GM19467 (cell line): ENCODE data around the gene FHOD3.

Experiments
- ATAC-seq: cut with Tn5 transposase; IDR thresholded peaks from one replicate; pipeline ENCODE4 v1.9.1; 2021; ENCODE audit warnings: mild to moderate bottlenecking, moderate library complexity; ENCODE audit not compliant: unreplicated experiment

The FHOD3 gene

DNA sequence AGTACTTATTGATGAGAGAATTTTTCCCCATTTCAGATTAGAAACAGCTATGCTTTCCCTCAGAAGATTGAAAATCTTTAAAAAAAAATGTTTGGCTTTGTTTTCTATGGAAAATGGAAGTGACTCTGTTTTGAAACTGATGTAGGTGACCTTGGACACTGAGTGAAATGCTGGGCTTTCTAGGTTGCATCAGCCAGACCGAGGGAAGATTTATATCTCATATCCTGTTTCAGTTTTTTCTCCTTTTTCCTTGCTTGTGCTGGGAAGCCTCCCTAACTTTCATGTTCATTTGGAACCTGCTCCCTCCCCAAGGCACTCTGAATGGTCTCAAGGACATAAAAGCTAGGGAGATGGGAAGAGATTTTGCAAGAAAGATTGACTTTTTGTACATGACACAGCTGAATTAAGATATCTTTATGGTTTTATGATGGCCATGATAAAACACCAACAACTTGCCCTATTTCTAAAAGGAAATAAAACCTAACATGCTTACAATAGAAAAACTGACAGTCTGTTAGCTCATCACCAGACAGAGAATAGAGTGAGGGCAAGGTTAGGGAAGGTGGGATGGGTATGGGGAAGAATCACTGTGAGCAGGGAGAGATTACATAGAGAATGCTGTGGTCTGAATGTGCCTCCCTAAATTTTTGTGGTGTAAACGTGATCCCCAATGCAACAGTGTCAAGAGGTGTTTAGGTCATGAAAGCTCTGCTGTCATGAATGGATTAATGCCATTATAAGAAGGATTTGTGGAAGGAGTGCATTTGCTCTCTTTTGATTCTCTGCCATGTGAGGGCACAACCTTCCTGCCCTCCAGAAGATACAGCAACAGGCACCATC, 281.6 kb downstream of the FHOD3 start:
- no peak for ATAC-seq

DNA sequence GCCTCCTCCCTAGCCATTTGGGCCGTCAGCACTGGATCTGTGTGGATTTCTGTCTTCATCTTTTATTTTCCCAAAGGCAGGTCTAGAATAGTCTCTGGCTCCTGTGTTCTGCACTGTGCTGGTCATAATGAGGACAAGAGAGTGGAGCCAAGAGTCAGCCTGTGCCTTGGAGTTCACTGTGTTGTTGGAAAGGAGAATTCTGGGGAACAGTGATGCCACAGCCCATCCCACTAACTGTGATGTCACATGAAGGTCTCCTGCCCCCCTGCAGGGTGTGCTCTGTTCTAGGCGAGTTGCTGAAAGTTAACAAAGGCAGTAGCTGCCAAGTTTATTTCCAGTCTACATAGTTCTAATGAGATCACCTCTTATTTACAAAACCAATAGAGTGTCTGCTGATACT, 282.8 kb downstream of the FHOD3 start:
- no peak for ATAC-seq

DNA sequence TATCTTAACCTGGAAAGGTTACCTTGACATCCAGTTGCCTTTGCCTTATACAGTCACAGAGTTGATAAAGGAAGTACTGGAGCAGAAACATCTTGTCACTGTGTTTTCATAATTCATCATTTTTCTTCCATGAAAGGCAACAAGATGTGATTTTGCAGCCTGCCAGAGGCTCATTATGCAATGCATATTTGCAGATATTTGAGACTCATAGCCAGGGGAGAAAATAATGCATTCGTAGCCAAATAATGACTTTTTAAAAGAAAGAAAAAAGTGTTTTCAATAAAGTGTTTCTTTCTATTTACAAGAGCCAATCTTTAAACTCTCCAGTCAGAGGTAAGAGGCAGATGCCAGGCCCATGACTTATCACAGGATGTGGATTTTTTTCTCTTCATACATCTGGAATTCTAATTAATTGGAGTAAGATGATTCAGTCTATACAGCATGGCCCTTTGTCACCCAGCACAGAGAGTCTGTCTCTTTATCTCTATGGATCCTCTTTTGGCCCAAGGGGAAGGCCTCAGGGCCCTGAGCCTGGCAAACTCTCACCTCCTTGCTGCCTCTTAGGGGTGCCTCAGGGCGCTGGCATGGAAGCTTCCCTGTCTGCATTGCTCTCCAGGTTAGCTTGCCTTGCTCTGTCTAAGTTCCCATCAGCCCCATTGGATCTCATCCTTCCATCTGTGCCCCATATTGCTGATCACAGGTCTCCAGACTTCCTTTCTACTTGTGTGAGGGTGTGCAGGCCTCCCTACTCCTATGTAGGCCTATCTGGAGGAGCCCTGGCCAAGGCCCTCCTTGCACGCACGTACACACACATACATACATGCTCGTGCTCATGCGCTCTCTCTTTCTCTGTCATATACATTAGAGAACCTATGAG, 283.6 kb downstream of the FHOD3 start:
- no peak for ATAC-seq

DNA sequence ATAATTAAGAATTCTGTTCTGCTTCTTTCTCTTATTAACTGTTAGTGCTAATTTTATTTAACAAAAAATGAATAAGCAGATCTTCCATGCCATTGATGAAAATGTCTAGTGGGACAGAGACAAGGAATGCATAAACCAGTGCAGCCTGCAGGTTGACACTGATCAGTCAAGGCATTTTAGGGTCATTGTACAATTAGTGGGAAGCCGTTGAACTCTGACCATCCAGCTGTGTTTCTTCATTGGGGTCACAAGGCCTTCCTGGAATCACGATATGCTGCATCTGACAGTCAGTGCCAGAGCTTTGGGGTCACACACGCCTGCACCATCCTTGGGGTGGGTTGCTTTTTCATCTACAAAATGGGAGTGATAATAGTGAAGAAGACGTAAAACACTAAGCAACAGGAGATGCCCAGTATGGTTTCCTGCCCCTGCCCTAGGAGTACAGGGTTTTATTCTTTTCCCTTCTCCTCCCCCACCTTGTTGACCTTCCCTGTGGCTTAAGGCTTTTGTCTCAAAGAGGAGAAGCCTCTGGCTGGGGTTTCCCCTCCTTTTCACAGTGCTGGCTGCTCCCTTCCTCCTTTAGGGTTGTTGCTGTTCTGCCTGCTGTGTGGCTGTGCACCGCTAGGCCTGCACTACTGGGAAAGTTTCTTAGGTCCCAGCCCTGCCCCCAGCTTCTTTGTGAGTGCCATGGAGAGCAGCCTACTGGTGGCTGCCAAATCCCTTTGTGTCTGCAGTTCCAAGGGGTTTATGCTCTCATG, 285.7 kb downstream of the FHOD3 start:
- ATAC-seq: no peak

DNA sequence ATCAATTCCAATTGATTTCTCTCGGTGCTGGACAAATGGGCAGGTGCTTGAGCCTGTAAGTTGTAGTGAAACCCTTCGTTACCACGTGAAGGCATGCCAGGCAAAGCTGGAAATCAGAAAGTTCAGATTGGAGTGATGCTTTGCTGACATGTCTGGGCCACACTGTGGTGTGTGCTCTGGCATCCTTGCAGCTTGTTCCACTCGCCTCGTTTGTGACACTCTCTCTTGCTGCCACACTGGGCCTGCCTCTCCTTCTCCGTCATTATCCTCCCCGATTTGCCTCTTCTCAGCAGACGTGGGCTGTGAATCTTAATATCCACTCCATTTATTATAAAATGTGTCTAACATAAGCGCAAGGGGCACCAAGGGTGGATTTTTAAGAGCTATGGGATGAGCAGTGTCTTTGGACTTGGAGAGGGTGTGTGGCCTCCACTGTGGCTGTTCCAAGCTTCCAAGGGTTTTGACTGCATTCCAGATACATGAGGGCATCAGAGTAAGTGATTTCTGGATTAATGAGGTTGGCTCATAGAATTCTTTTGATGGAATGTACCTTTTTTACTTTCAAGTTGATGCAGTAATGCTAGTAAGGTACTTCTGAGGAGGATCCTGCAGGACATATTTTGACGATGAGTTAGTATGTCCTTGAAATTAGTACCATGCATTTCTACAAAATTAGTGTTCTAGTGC, 292.5 kb downstream of the FHOD3 start:
- no peak for ATAC-seq

DNA sequence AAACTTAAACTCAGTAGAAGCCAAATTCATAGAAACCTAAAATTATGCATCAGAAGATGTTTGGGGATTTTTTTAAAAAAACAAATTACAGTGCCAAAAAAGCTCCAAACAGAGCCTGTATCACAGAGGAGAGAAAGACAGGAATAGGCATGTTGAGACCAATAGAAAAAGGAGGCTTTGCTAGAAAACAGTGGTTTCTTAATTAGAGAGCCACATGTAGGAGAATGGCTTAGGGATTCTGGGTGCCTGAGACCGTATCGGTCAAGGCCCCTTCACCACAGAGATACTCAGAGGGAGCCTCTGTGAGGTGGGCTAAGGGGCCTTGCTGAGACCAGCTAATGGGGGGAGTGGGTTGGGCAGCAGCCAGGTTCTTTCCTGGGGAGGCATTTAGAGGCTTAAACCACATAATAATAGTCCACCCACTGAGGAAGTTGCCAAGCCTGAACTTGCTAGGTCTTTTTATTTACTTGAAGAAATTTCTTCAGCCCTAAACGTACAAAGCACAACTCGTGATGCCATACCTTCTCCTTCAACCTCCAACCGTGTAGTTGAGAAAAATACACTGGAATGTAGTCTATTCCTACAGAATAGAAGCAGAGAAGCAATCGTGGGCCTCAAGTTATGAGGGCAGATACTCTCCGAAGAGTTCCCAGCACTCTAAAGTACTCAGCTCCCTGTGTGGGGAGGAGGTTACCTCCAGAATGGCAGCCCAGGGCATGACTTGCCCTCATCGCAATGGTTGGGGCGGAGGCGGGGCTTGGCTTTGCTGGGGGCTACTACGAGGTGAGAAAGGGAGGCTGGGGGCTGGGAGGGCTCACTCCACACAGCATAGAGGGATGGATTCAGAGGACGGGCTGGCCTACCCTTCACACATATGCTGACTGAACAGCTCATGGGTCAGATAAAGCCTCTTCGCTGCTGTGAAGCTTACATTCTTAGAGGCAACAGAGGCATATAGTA, 293.4 kb downstream of the FHOD3 start:
- ATAC-seq: no peak

DNA sequence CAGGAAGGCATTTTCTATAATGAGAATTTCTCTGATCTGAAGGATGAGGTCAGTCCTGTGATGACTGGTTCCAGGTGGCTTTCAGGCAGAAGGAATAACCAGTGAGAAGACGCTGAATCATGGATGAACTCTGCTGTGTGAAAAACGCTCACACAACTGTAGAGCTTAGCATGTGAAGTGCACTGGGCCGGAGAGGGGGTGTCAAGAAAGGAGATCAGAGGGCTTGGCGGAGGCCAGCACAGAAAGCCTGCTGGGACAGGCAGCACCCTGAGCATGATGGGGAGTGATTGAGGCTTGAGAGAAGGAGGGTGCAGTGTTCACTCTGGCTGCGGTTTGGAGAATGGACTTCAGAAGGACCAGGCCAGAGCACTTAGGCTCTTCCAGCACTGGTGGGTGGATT, 294.8 kb downstream of the FHOD3 start:
- no peak for ATAC-seq

DNA sequence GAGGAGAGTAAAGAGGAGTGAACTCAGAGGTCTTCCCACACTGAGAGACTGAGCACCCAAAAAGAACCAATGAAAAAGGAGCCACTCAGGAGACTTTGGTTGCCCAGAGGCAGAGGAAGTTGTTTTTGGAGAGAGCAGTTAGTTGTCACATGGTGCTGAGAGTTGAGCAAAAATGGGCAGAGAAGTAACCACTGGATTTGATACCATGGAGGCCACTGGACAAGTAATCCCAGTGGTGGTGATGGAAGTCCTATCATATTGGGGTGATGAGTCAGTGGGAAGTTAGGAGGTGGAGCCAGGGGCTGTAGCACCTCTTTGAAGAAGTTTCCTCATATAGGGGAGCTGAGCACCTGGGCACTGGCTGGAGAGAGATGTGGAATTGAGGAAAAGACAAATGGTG, 295.5 kb downstream of the FHOD3 start:
- no peak for ATAC-seq

DNA sequence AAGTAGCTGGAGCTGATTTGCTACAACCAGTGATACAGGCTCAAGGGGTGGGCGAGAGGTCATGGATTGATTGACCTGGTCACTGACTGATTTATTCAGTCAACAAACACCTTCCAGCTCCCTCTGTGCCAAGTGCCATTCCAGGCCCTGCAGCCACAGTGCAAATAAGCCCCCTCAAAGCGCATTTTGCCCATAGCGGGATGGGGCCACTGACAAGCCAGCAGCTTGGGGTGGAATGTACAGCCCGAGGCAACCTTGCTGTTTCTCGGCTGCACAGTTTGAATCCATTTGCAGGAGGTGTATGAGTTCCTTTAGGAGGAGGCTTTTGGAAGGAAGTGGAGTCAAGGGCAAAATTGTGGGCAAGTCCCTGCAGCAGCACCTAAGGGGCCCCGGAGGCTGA, 296.1 kb downstream of the FHOD3 start:
- ATAC-seq: no peak

DNA sequence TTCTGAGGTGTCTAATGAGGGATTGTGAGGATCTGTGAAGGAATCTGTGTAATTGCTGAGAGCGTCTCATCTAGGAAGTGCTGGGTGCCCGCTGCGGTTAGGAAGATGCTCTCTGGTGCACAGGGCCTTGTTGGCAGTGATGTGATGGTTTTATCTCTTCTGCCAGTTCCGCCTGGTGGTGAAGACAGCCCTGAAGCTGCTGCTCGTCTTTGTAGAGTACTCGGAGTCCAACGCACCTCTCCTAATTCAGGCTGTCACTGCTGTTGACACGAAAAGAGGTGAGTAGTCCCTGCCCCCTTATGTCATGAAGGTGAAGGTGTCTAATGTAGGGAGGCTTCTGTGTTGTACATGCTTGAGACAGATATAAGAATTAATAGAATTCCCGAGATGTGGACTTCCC, 297.1 kb downstream of the FHOD3 start:
- ATAC-seq: no peak

DNA sequence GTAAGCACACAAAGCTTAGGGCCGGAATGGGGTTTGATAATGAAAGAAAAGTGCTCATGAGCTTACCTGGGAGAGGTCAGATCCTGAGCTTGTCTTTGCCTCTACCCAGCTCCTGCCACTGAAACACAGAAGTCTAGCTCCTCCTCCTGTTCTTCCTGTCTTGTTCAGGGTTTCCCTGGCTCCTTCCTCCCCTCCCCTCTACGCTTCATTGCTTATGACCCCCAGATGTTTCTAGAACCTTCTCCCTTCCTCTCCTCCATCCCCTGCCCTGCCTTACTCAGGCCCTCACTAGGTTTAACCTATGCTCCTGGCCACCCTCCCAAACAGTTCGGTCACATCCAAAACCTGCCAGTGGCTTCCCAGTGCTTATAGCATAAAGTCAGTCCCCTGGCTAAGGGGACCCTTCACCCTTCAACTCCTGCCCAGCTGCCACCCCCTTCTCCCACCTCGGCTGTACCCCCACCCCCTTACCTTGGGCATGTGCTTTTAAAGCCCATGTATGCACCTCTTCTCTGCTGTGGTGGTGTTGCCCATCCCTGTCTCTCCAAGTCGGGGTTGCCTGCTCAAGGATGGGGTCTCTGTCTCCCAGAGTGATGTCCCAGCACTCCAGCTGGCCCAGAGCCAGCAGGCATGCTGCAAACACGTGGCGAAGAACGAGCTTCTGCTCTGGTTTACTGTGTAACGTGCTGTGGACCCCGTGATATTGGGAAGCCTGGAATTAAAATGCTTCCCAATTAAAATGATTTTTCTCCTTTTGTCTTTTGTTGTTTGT, 297.7 kb downstream of the FHOD3 start:
- no peak for ATAC-seq

DNA sequence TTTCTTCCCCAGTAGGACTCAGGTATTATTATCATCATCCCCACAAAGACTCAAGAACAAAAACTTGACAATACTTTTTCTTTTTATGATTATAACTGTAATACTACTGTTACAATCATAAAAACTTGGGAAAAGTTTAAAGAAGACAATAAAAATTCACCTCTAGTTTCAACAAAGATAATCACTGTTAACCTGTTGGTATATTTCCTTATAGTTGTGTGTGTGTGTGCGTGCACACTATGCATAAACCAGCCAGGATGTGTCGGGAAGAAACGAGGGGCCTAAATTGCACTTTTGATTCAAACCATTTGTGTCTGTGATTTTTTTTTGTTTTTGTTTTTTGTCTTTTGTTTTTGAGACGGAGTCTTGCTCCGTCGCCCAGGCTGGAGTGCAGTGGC, 298.3 kb downstream of the FHOD3 start:
- no peak for ATAC-seq

DNA sequence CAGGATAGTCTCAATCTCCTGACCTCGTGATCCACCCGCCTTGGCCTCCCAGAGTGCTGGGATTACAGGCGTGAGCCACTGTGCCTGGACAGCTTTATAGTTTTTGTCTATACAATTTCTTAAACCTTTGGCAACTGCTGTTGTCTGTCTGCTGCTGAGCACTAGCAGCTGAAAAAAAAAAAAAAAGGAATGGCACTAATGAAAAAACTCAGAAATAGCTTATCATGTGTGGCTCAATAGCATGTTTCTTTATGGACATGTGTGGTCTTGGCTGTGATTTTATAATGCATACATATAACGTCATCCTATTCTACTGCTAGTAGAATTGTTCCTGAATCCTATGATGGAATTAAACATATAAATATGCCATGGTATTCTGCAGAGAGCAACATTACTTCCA, 300.1 kb downstream of the FHOD3 start:
- no peak for ATAC-seq

DNA sequence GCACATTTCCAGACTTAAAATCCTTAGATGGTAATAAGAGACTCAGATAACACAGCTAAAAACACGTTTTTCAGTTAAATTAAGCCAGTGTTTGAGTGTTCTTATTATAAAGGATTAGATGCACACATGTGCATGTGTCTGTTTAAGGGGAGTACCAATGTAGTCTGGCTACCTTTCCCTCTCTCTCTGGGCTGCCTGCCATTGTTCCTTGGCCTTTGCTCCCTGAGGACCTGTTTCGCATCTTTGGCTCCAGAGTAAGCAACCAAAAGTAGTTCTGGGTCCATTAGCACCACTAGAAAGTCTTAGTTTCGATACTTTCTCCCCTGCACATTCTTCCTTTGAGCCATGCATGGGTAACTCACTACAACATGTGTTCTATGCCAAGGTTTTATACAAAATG, 303.0 kb downstream of the FHOD3 start:
- ATAC-seq: no peak

DNA sequence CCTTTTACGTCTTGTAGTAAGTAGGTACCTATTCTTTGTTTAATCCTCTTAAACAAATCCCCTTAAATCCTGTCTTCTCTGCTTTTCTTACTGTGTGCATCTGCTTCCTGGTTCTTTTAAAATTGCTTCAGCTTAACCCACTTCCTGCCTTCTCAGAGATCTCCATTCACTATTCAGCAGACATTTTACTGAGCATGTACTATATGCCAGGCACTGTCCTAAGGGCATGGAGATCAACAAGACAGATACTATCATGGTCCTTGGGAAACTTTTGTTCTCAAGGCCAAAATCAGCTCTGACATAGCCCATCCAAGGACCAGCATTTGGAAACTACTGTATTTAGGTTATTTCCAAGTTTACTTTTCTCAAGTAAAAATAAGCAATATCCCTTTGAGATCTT, 303.8 kb downstream of the FHOD3 start:
- ATAC-seq: no peak

DNA sequence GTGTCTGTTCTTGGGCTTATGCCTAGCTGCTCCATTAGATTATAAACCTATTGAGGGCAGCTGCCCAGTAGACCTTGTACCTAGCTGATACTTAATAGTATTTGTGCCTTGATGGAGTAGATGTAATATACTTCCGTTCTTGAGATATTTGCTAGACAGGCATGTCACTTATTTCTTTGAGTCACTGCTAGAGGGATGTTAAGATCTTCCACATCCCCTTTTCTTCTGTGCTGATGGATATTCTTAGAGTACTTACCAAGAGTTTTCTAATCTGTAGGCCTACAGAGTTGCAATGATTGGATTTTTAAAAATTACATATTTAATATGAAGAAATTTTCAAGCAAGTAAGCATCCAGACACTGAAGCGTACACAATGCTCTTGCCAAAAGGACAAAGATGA, 304.6 kb downstream of the FHOD3 start:
- no peak for ATAC-seq

DNA sequence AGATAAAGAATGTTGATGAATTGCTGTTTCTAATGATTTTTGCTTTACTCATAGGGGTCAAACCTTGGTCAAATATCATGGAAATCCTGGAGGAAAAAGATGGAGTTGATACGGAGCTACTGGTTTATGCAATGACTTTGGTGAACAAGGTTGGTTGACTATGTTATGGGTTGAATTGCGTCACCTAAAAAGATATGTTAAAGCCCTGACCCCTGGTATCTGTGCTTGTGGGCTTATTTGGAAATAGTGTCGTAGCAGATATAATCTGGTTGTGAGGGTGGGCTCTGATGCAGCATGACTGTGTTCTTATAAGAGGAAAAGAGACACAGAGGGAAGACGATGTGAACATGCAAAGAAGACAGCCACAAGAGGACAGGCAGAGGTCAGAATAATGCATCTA, 305.1 kb downstream of the FHOD3 start:
- no peak for ATAC-seq

DNA sequence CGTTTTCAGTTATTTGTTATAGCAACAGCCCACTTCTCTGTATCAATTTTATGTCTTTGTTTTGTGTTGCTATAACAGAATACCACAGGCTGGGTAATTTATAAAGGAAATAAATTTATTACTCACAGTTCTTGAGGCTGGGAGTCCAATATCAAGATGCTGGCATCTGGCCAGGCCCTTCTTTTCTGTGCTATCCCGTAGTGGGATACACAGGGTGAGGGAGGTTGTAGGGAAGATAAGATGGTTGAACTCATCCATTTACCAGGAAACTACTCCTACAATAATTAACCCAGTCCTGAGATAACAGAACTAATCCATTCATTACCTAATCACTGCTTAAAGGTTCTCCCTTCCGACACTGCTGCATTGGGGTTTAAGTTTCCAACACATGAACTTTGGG, 310.6 kb downstream of the FHOD3 start:
- ATAC-seq: no peak

DNA sequence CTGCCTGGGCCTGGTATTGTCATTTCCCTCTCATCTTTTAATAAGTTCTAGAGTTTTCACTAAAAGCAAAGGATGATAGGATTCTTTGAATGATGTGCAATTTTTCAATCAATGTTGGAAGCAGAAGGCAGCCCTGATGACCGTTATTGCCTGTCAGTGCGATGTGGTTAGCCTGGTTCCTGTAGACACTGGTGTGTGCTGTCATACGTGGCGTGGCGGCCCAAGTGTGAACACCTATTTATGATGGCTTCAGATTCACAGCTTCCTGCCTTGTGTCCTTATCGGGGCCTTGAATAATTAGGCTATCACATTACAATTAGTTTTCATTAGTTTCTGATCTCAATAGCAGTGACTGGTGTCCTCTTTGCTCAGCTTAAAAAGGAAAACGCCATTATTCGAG, 312.7 kb downstream of the FHOD3 start:
- no peak for ATAC-seq
